Cardiac fibroblast (primary cell): ENCODE data around the gene PPP3CA.

Source experiments
- DNase-seq, 2 donors: peaks; one replicate each; pipeline versions ENCODE4 v3.0.0 to v3.0.0-alpha.2; 2010; ENCODE audit warnings: low read depth in 2 of 2
- H3K4me3 ChIP-seq, 2 donors: replicated peaks in 1 of 2; 1 replicate in 1 of 2; 2 replicates in 1 of 2; pipeline ENCODE4 v1.5.1; 2011; ENCODE audit warnings: low read depth in 2 of 2, low read length in 2 of 2, mild to moderate bottlenecking in 2 of 2, moderate library complexity in 1 of 2
- TF ChIP-seq, protein P1 (sequence below): IDR thresholded peaks from one replicate; pipeline ENCODE4 v1.5.1; 2011; ENCODE audit warnings: low read depth, mild to moderate bottlenecking, low read length, inconsistent platforms

Gene PPP3CA

DNA sequence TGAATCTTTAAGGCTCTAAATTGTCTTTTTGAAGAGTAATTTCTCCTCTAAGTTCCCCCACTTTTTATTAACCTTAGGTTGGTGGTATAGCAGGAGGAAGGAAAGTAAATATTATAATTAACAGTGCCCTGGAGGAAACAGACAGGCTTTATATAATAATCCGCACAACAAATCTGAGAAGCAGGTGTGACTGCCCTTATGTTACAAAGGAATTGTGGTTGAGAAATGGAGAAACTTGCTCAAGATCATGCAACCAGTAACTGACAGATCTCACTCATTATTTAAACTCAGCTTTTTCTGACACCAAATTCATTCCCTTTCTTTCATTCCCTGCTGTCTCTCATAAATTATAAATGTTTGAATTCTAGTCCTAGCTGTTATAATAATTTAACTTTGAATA, 282.0 kb downstream of the PPP3CA start:
- DNase-seq: no peak
- H3K4me3 ChIP-seq: no peak overlapping the region
- TF ChIP-seq, protein P1, sequence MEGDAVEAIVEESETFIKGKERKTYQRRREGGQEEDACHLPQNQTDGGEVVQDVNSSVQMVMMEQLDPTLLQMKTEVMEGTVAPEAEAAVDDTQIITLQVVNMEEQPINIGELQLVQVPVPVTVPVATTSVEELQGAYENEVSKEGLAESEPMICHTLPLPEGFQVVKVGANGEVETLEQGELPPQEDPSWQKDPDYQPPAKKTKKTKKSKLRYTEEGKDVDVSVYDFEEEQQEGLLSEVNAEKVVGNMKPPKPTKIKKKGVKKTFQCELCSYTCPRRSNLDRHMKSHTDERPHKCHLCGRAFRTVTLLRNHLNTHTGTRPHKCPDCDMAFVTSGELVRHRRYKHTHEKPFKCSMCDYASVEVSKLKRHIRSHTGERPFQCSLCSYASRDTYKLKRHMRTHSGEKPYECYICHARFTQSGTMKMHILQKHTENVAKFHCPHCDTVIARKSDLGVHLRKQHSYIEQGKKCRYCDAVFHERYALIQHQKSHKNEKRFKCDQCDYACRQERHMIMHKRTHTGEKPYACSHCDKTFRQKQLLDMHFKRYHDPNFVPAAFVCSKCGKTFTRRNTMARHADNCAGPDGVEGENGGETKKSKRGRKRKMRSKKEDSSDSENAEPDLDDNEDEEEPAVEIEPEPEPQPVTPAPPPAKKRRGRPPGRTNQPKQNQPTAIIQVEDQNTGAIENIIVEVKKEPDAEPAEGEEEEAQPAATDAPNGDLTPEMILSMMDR: no peak

DNA sequence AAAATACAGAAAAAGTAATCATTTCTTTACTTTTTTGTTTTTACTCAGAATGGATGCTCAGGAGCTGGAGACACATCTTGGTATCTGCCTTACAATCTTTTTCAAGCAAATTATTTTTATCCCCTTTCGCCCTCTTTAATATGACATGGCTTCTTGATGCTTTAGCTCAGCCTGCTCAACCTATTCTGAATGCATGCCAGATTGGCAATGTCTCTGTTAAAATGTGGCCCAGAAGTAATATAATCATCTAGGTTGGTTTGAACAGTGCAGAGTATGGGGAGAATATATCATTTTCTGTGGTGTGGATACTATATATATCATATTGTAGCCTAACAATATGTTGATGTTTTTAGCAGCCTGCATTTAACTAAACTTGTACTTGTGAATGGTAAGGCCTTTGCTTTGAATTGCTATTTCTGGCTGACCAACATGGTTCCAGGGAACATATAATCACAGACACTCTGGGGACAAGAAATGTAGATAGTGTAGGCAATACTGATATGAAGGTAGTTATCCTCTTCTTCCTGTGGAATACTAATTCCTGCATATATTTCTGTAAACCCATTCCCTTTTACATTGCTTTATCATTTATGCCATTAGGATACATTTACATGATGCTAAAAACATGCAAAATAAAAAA, 282.7 kb downstream of the PPP3CA start:
- no peak overlapping the region for H3K4me3 ChIP-seq
- DNase-seq: no peak
- TF ChIP-seq, protein P1: no peak

DNA sequence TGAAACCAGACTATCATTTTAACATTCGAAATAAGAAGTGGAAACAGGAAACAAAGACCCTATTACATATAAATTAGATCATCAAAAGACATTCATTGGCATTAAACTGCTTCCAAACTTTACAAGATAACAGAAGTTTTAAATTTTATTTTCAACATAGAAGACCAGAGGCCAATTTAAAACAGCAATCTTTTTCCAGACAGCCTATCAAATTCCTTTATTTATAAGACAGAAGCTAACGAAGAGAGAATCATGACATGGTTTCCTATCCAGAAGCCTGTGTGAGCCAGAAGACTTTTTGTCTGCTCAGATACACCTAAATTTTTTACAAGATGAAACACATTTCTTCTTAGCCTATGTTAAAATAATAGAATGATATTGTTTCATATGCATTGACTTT, 291.9 kb downstream of the PPP3CA start:
- no peak overlapping the region for H3K4me3 ChIP-seq
- TF ChIP-seq, protein P1: no peak
- no peak for DNase-seq

DNA sequence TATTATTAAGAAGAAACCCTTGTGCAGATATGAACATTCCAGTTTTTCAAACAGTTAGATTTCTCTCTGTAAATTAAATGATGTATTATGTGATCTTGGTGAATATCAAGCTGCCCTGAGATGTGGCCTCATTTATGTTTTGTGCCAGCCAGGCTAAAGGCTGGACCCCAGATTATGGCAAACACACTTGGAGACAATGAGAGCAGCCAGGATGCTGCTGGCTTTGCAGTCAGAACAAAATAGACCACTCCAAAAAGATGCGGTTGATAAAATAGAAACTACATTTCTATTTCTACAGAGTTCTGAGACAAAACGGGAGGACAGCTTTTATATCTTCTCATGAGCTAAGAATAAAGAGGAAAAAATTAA, 296.5 kb downstream of the PPP3CA start:
- no peak for DNase-seq
- H3K4me3 ChIP-seq: no peak overlapping the region
- TF ChIP-seq, protein P1: no peak

DNA sequence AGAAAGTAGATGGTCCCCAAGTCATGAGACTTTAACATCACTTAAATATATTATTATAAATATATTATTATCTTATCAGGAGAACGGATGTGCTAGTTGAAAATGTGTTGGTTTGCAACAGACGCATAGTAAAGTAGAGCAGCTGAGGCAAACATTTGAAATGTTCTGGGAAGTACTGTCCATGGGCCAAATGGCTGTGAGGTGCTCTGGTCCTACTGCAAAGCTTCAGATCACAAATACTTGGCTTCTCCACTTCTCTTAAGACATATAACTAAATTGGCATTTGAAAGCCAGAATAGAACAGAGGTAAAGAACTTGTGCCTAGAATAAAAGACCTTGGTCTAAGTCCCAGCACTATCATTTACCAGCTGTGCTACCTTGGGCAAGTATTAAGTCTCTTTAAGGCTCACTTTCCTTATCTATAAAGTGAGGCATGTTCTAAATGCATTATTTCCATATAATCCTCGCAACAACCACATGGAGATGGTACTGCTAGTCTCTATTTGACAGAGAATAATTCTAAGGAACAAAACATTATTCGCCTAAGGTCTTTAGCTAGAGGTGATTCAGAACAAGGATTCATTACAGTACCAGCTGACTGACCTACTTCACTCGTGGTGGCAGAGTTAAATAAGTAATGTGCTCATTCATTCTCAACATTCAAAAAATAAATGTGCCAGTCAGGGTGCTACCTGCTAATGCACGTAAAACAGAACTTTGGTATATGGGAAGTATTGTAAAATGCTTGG, 297.1 kb downstream of the PPP3CA start:
- H3K4me3 ChIP-seq: no peak overlapping the region
- TF ChIP-seq, protein P1: no peak
- DNase-seq: no peak

DNA sequence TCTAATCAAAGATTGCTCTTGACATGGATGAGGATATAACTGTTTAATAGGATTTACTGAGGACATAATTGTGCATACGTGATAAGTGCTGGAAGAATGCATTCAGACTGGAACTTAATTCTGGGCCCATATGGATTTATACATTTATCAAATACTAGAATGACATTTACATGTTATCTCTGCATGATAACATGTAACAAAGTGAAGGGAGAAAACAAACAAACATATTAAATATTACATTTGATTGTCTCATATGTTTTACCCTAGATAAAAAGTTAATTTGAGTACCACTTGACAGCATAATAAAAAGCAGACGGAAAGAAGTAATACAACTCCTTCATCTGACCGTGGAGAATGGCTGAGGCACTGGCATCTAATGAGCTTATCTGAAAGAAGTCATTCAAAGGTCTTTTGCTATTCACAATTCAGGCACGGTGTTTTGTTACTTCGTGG, 297.8 kb downstream of the PPP3CA start:
- no peak for DNase-seq
- H3K4me3 ChIP-seq: no peak overlapping the region
- TF ChIP-seq, protein P1: no peak
